GM18508 (cell line): ENCODE measurements around the gene SVIL.

ENCODE experiments used
- ATAC-seq: cut with Tn5 transposase; IDR thresholded peaks from one replicate; pipeline ENCODE4 v1.9.1; 2021; ENCODE audit warnings: moderate number of reproducible peaks; ENCODE audit not compliant: insufficient read depth, unreplicated experiment

The SVIL gene

GRCh38 chr10:29435809-29436501, 198.8 kb downstream of the SVIL start:
- ATAC-seq: no peak

- no peak for ATAC-seq
Observed at GRCh38 chr10:29434111-29434510, 200.7 kb downstream of the SVIL start.

GRCh38 chr10:29431711-29432110, 203.1 kb downstream of the SVIL start:
- no peak for ATAC-seq

GRCh38 chr10:29430101-29430500, 204.7 kb downstream of the SVIL start:
- ATAC-seq: no peak

DNA sequence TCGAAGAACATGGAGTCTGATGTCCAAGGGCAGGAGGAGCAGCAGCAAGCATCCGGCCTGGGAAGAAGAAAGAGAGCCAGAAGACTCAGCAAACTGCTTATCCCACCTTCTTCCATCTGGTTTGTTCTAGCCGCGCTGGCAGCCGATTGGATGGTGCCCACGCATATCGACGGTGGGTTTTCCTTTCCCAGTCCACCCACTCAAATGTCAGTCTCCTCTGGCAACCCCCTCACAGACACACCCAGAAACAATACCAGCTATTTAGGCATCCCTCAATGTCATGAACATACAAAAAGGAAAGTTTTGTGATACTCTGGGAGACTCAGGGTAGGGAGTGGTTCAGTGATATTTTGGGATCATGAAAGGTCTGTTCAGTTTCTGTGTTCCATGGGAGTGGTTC, 206.3 kb downstream of the SVIL start:
- no peak for ATAC-seq

GRCh38 chr10:29427667-29428066, 207.1 kb downstream of the SVIL start:
- ATAC-seq: no peak

DNA sequence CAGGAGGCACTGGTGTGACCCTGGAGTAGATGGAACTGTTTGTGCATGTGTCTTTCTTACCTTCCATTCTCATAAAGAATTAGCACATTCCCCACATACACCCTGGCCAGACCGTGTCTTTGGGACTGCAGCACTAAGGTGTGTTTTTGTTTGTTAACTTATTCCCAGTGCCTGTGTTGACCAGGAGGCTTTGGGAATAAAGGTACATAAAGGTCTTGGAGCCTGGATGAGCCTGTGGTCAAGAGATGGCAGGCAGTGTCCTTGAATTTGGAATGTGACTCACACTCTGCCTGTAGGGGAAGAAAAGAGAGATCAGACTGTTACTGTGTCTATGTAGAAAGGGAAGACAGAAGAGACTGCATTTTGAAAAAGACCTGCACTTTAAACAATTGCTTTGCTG, 208.4 kb downstream of the SVIL start:
- no peak for ATAC-seq

- no peak for ATAC-seq
Observed at GRCh38 chr10:29424017-29424416, 210.8 kb downstream of the SVIL start.

- no peak for ATAC-seq
Observed at GRCh38 chr10:29420744-29421143, 214.0 kb downstream of the SVIL start.

- no peak for ATAC-seq
Observed at GRCh38 chr10:29417324-29417723, 217.4 kb downstream of the SVIL start.

GRCh38 chr10:29415876-29416275, 218.9 kb downstream of the SVIL start:
- ATAC-seq: no peak

- ATAC-seq: no peak
Observed at GRCh38 chr10:29414501-29414900, 220.3 kb downstream of the SVIL start.

DNA sequence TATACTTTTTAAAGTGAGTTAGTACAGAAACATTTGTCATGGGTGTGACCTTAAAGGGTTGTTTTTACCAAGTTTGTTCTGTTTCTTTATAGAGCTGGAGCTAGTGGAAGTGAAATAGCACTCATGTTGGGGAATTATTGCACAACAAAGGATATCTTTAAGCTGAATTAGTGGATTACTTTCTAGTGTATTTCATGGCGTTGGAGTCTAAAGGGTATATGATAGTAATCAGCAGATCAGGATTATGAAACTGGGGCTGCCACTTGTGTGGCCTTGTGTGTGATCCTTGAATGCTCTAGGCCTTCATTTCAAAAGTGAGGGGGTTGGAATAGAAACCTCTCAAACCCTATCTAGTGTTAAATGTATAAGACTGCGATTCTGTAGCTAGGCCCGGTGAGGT, 222.3 kb downstream of the SVIL start:
- ATAC-seq: no peak

- ATAC-seq: no peak
Observed at GRCh38 chr10:29411666-29412315, 223.0 kb downstream of the SVIL start.

- ATAC-seq: peak; percentile 38
Observed at GRCh38 chr10:29409241-29410054, 225.3 kb downstream of the SVIL start.

DNA sequence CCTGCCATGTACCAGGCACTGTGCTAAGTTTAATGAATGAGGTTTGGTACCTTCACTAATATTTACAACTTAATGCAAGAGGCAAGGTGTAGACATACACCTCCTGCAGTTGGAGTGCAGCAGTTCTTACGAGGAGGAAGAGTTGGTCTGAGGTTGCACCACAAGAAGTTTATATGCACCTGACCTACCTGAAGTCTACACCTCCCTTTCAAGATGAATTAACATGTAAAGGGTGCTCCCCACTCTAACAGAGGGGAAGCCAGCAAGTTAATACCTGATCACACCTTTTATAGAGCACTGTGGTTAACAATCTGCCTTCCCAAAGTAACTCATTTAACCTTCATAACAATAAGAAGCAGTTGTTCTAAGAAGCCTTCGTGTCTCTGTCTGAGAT, 225.9 kb downstream of the SVIL start:
- ATAC-seq: no peak
